ENCODE measurements around the gene RCCD1.
"Not testable (repeated sequence)": the region's sequence is repeated elsewhere in the genome, so short reads cannot be mapped to it uniquely, and the experiment has no call there.

The RCCD1 gene

GRCh38 chr15:90954712-90955623 is at the start of gene RCCD1:
TSS of gene RCCD1 (plus strand) at chr15:90954884. CDS start at chr15:90956735, 1,851 bp downstream.
- peak; percentile 98 for DNase-seq (ENCODE audit: low spot score)

GRCh38 chr15:90905306-90906180 is 49.1 kb upstream of the RCCD1 start:
- no peak for DNase-seq (ENCODE audit: low spot score)

- no peak for DNase-seq (ENCODE audit: low spot score)
Observed at GRCh38 chr15:90906181-90906849, 48.4 kb upstream of the RCCD1 start.

GRCh38 chr15:90907051-90907660 is 47.5 kb upstream of the RCCD1 start:
- no peak for DNase-seq (ENCODE audit: low spot score)

GRCh38 chr15:90907838-90908507 is 46.7 kb upstream of the RCCD1 start:
- no peak for DNase-seq (ENCODE audit: low spot score)

GRCh38 chr15:90909449-90909848 is 45.2 kb upstream of the RCCD1 start:
- DNase-seq (ENCODE audit: low spot score): not testable (repeated sequence)

- DNase-seq (ENCODE audit: low spot score): no peak
Observed at GRCh38 chr15:90909976-90910375, 44.7 kb upstream of the RCCD1 start.

- DNase-seq (ENCODE audit: low spot score): no peak
Observed at GRCh38 chr15:90910441-90911301, 44.0 kb upstream of the RCCD1 start.

- no peak for DNase-seq (ENCODE audit: low spot score)
Observed at GRCh38 chr15:90911302-90911623, 43.4 kb upstream of the RCCD1 start.

- DNase-seq (ENCODE audit: low spot score): no peak
Observed at GRCh38 chr15:90911906-90912769, 42.5 kb upstream of the RCCD1 start.

- DNase-seq (ENCODE audit: low spot score): no peak
Observed at GRCh38 chr15:90912770-90913075, 42.0 kb upstream of the RCCD1 start.

- DNase-seq (ENCODE audit: low spot score): no peak
Observed at GRCh38 chr15:90913398-90913944, 41.2 kb upstream of the RCCD1 start.

- DNase-seq (ENCODE audit: low spot score): no peak
Observed at GRCh38 chr15:90914305-90915080, 40.2 kb upstream of the RCCD1 start.

GRCh38 chr15:90915216-90915807 is 39.4 kb upstream of the RCCD1 start:
- no peak for DNase-seq (ENCODE audit: low spot score)

GRCh38 chr15:90915808-90916440 is 38.8 kb upstream of the RCCD1 start:
- DNase-seq (ENCODE audit: low spot score): no peak

GRCh38 chr15:90916461-90916860 is 38.2 kb upstream of the RCCD1 start:
- no peak for DNase-seq (ENCODE audit: low spot score)

- DNase-seq (ENCODE audit: low spot score): no peak
Observed at GRCh38 chr15:90917569-90917968, 37.1 kb upstream of the RCCD1 start.

All from D341Med (cell line).